GM19043 (cell line): Measurements from ENCODE around the gene SUN1.
"Not testable (repeated sequence)": the region's sequence is repeated elsewhere in the genome, so short reads cannot be mapped to it uniquely, and the experiment has no call there.

Experiments used
- ATAC-seq: cut with Tn5 transposase; IDR thresholded peaks from one replicate; pipeline ENCODE4 v1.9.1; 2021; ENCODE audit warnings: low read depth; ENCODE audit not compliant: unreplicated experiment

SUN1 gene

GRCh38 chr7:916291-916941 is 84.1 kb downstream of the SUN1 start:
- ATAC-seq, result no peak

GRCh38 chr7:917255-918117 is 85.2 kb downstream of the SUN1 start:
- no peak for ATAC-seq

DNA sequence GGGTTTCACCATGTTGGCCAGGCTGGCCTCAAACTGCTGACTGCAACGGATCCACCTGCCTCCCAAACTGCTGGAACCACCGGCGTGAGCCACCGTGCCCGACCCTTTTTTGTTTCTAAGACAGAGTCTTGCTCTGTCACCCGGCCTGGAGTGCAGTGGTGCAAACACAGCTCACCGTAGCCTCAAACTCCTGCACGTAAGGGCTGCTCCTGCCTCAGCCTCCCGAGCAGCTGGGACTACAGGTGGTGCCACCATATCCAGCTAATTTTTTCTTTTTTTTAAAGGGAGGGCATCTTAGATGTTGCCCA is 85.8 kb downstream of the SUN1 start:
- ATAC-seq, result no peak

DNA sequence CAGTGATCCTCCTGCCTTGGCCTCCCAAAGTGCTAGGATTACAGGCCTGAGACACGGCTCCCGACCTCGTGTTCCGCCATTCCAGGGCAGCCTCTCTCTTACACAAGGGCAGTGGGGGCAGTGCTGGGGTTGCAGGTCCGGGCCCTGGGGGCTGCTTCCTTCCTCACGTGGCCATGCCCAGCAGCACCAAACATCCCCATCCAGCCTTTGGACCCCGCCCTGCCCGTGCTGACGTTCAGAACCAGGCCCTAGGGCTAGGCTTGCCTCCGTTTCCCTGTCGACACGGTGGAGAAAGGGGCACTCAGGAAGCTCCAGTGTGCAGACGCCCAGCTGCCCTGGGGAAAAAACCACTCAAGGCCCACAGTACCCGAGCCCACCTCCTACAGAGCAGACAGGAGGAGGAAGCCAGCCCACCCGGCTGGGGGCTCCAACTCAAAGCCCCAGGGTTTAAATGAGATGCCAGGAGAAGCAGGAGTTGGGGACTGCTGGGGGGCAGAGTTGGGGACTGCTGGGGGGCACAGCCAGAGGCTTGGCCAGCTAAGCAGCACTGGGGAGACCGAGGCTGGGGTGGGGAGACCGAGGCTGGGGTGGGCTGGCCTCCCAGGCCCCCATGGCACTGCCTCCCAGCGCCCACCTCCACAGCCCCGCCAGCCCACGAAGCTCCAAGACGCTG is 86.3 kb downstream of the SUN1 start:
- ATAC-seq, result no peak

DNA sequence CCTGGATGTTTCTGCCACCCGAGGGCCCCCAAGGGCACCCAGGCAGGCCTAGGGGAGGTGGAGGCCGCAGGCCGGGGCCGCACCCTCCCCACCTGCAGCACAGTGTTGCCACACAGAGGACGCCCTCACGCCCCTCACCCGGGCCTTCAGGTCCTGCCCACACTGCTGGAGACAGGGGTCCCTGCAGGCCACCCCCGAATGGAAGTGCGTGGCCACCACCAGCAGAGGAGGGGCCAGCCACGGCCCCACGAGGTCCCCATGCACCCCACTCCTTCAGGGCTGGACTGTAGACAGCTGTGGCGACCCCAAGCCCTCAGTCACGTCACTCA is 86.8 kb downstream of the SUN1 start:
- ATAC-seq, result no peak

- ATAC-seq, result no peak
Observed at GRCh38 chr7:919924-920341, 87.7 kb downstream of the SUN1 start.

GRCh38 chr7:920351-921070 is 88.2 kb downstream of the SUN1 start:
- ATAC-seq, result no peak

DNA sequence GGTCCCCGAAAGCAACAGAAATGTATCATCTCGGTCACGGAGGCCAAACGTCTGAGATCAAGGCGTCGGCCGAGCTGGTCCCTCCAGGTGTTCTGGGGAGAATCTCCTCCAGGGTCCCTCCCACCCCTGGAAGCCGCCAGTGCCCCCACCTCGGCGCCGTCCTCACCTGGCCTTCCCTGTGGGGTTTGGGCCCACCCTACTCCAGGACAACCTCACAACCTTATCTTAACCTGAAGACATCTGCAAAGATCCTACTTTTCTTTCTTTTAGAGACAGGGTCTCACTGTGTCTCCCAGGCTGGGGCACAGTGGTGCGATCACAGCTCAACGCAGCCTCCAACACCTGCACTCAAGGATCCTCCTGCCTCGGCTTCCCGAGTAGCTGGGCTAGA is 88.8 kb downstream of the SUN1 start:
- no peak for ATAC-seq

GRCh38 chr7:921581-922333 is 89.5 kb downstream of the SUN1 start:
- ATAC-seq, result no peak

DNA sequence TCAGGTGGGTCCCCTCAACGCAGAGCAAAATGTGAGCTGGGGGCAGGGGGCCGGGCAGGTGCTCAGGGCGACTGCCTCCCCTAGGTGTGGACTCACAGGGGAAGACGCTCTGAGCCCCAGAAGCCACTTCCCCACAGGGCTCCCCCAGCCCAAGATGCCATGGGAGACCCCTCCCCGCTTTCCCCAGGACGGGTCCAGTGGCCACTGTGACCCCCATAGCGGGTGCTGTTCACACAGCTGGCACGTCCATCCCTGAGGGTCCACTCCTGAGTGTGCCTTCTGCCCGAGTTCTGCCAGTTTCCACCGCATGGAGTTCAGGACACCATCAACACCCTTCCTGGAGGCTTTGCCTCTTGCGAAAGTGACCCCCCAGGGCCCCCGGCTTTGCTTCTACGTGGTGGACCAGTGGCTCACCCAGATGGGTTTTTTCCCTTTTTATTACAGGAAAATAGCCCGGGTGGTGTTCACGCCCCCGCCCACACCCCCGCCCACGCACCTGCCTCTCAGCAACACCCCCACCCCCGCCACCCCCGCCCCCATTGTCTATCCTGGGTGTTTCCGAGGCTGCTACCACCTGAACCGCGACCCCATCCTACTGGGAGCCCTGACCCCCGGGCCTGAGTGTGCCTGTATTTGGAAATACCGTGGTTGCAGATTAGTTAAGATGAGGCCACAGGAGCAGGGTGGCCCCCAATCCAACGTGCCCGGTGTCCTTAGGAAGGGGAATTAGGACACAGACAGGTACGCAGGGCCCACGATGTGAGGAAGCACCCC is 90.2 kb downstream of the SUN1 start:
- ATAC-seq, result peak; percentile 5

DNA sequence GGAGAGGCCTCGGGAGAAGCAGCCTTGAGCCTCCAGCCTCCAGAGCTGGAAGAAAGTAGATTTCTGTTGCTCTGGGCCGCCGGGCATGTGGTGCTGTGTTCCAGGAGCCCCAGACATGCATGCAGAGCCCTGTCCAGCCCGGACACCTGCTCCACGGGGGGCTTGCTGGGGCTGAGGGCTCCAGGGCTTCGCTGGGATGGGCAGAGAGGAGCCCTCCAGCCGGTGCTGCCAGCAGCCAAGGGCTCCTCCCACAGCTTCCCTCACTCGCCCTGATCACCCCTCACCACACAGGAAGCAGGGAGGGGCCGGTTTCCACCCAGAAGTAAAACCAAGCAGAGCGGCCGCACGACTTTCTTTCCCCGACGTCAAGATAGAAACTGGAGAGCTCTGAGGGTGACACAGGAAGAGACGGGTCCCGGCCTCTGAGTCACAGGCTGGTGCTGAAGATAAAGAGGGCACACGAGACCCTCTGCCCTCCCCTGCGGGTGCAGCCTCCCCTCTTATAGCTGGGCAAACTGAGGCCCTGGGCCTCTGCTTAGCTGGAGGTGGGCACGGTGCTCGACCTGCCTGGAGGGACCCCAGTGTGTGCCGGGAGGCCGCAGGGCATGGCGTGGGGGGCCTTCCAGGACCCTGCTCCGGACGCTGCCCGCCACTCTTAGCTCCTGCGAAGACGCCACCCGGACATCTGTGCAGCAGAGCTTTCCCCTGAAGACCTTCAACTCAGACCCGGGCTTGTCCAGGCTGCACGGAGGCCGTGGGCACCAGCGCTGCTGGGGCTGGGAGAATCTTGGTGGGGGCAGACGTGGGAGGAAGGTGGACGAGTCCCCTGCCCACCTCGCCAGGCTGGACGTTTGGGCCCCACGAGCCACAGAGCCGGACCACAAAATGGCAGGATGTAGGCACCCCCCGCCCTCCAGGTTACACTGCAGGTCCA is 91.1 kb downstream of the SUN1 start:
- ATAC-seq, result peak; percentile 76

DNA sequence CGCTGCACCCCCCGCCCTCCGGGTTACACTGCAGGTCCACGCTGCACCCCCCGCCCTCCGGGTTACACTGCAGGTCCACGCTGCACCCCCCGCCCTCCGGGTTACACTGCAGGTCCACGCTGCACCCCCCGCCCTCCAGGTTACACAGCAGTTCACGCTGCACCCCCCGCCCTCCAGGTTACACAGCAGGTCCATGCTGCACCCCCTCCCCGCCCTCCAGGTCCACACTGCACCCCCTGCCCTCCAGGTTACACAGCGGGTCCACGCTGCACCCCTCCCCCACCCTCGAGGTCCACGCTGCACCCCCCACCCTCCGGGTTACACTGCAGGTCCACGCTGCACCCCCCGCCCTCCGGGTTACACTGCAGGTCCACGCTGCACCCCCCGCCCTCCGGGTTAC is 91.8 kb downstream of the SUN1 start:
- not testable (repeated sequence) for ATAC-seq
